T-cell (primary cell): ENCODE data around the gene CBX1. TPM values are rescaled to one million over a fixed set of nuclear protein-coding genes. Genes with fewer than 3 reads are reported as not detected.

Experiments used
- ATAC-seq, 4 experiments: fragments of 200-7000 bp in 3 of 4; fragments of 150-1000 bp in 1 of 4; cut with Tn5 transposase; replicated peaks in 1 of 4; 1 replicate in 3 of 4; 2 replicates in 1 of 4; pipeline ENCODE4 v1.10.0; 2021; ENCODE audit warnings: moderate library complexity in 3 of 4, mild to moderate bottlenecking in 2 of 4, moderate number of reproducible peaks in 1 of 4
- CTCF ChIA-PET, 2 donors: fragments of 300-600 bp; sonication (Branson Sonifier 250); formaldehyde crosslinking; loops; one replicate each; lab custom pipeline; 2022; ENCODE audit warnings: antibody characterized with exemption in 2 of 2; lab: Charles Lee
- POLR2A ChIA-PET, 2 donors: fragments of 300-600 bp; sonication (Branson Sonifier 250); formaldehyde crosslinking; loops; one replicate each; lab custom pipeline; 2022; ENCODE audit warnings: antibody characterized with exemption in 2 of 2; lab: Charles Lee
- DNase-seq, 35 experiments: peaks; one replicate each; pipeline versions ENCODE4 v3.0.0 to v3.0.0-alpha.2; 2013 to 2023
- H3K27ac ChIP-seq: one replicate; pipeline ENCODE4 v1.5.1; 2013; ENCODE audit warnings: low read length
- H3K27me3 ChIP-seq, 2 experiments: replicated peaks in 1 of 2; 1 replicate in 1 of 2; 2 replicates in 1 of 2; pipeline versions ENCODE4 v1.6.1 to v1.7.0; 2013; ENCODE audit warnings: low read length in 1 of 2, mixed read lengths in 1 of 2; ENCODE audit not compliant: control insufficient read depth in 2 of 2, insufficient read depth in 2 of 2; ENCODE audit errors: extremely low read depth in 1 of 2
- H3K36me3 ChIP-seq, 2 donors: 1 replicate in 1 of 2; 2 replicates in 1 of 2; pipeline versions ENCODE4 v1.6.1 to v1.7.0; 2013; ENCODE audit warnings: low read length in 1 of 2; ENCODE audit not compliant: control insufficient read depth in 2 of 2, insufficient read depth in 1 of 2; ENCODE audit errors: extremely low read depth in 1 of 2
- H3K4me1 ChIP-seq, 2 experiments: 1 replicate in 1 of 2; 2 replicates in 1 of 2; pipeline versions ENCODE4 v1.6.1 to v1.7.0; 2013; ENCODE audit warnings: low read length in 2 of 2, mixed read lengths in 1 of 2; ENCODE audit not compliant: insufficient read depth in 2 of 2, control insufficient read depth in 1 of 2; ENCODE audit errors: extremely low read depth in 1 of 2
- H3K4me3 ChIP-seq, 2 donors: 1 replicate in 1 of 2; 2 replicates in 1 of 2; pipeline versions ENCODE4 v1.5.1 to v1.7.0; 2013; ENCODE audit warnings: mild to moderate bottlenecking in 2 of 2, low read length in 1 of 2, moderate library complexity in 1 of 2; ENCODE audit not compliant: control insufficient read depth in 1 of 2; ENCODE audit errors: extremely low read depth in 1 of 2
- H3K9me3 ChIP-seq: 2 replicates; pipeline ENCODE4 v1.7.0; 2013
- H3K27ac Mint-ChIP-seq, 2 donors: one replicate each; pipeline ENCODE4 v1.8.0; 2020 to 2021; ENCODE audit warnings: mild to moderate bottlenecking in 2 of 2, mixed read lengths in 2 of 2
- H3K27me3 Mint-ChIP-seq, 2 donors: one replicate each; pipeline ENCODE4 v1.8.0; 2021 to 2022; ENCODE audit warnings: mixed read lengths in 2 of 2
- H3K36me3 Mint-ChIP-seq: one replicate; pipeline ENCODE4 v1.8.0; 2021; ENCODE audit warnings: mixed read lengths
- H3K4me1 Mint-ChIP-seq, 3 donors: one replicate each; pipeline ENCODE4 v1.8.0; 2020 to 2022; ENCODE audit warnings: mixed read lengths in 3 of 3, mild to moderate bottlenecking in 1 of 3
- H3K4me3 Mint-ChIP-seq, 3 donors: one replicate each; pipeline ENCODE4 v1.8.0; 2020 to 2022; ENCODE audit warnings: mild to moderate bottlenecking in 3 of 3, mixed read lengths in 3 of 3, moderate library complexity in 3 of 3
- H3K9me3 Mint-ChIP-seq, 3 donors: one replicate each; pipeline ENCODE4 v1.8.0; 2020 to 2022; ENCODE audit warnings: mixed read lengths in 3 of 3
- WGBS: methylation state at CpG from one replicate; pipeline ENCODE4 v1.1.5; 2013; ENCODE audit warnings: missing lambda C conversion rate; ENCODE audit not compliant: insufficient coverage; 5-methylcytosine and 5-hydroxymethylcytosine counted together
- total RNA-seq, 35 experiments: library from RNA in 6 of 35; stranded (reverse) in 6 of 35; fragments of 120-200 nt in 1 of 35; gene quantifications; one replicate each; pipeline versions ENCODE4 v1.2.1 to v1.2.4 and lab custom pipeline; 2013 to 2026

The CBX1 gene
- total RNA-seq, 5 donors from 2014 or later (not counting 1 experiment from before 2014, with no cell fraction given), result 19.6 to 32.4 (median 30.7) TPM

GRCh38 chr17:48025904-48026501 is 75.3 kb downstream of the CBX1 start:
- CTCF ChIA-PET, result interaction anchor here (0.5 to 2.6 kb wide), 24 partner anchors 10 to 763 kb away, joined by 3 to 37 read pairs (median 4); partner anchors contain the start of genes NFE2L1 (in 1 of the 2) and PNPO (in 1 of the 2)
- H3K27ac ChIP-seq, result no peak overlapping the region

GRCh38 chr17:48025040-48025903 is 76.0 kb downstream of the CBX1 start:
- ATAC-seq, result peak; percentile 90 to 95 (median 92)
- no peaks in the 10 kb centered on the region for H3K36me3 ChIP-seq
- DNase-seq, result peak; percentile 92 to 99 (median 97)
- Mint-ChIP-seq H3K36me3 (no peaks in the 10 kb centered on the region), H3K9me3 (no peaks in the 10 kb centered on the region), H3K27ac (peak overlapping the region; percentile 81 to 90), H3K27me3 (peaks cover 32 to 34% of the 10 kb centered on the region in 2 donors), H3K4me1 (peaks cover 28 to 35% (median 32%) of the 10 kb centered on the region in 3 donors), H3K4me3 (peak overlapping the region; percentile 79 to 90 (median 86))
- peaks cover 0 to 68% of the 10 kb centered on the region in 2 experiments for H3K27me3 ChIP-seq
- ChIA-PET POLR2A (no interaction called here), CTCF (interaction anchor here (0.6 to 2.6 kb wide), 20 partner anchors 11 to 764 kb away, joined by 3 to 37 read pairs (median 4); partner anchors contain the start of genes NFE2L1 (in 1 of the 2) and PNPO (in 1 of the 2))
- peak overlapping the region; percentile 49 to 84 for H3K4me3 ChIP-seq
- no peak overlapping the region for H3K27ac ChIP-seq
- WGBS, result 0% methylated on average over 41 of the region's 56 CpGs
- H3K9me3 ChIP-seq, result no peaks in the 10 kb centered on the region
- H3K4me1 ChIP-seq, result peaks cover 20 to 36% of the 10 kb centered on the region in 2 experiments

More at GRCh38 chr17:48025904-48026501, 75.3 kb downstream of the CBX1 start:
- Mint-ChIP-seq H3K27ac (no peak overlapping the region), H3K4me3 (peak overlapping the region; percentile 49 to 90 (median 79)), H3K36me3 (no peaks in the 10 kb centered on the region), H3K4me1 (peaks cover 28 to 35% (median 32%) of the 10 kb centered on the region in 3 donors), H3K9me3 (no peaks in the 10 kb centered on the region), H3K27me3 (peaks cover 37% of the 10 kb centered on the region in 2 donors)
- H3K36me3 ChIP-seq, result no peaks in the 10 kb centered on the region
- DNase-seq (no peak), ATAC-seq (no peak)
- POLR2A ChIA-PET, result no interaction called here
- peaks cover 20 to 36% of the 10 kb centered on the region in 2 experiments for H3K4me1 ChIP-seq
- peak overlapping the region in 1 of 2 donors; percentile 49 for H3K4me3 ChIP-seq
- no peaks in the 10 kb centered on the region for H3K9me3 ChIP-seq
- peaks cover 0 to 70% of the 10 kb centered on the region in 2 experiments for H3K27me3 ChIP-seq
- 43% methylated on average over 7 of the region's 8 CpGs for WGBS

GRCh38 chr17:48024149-48025039 is 76.9 kb downstream of the CBX1 start:
- Histone ChIP-seq H3K4me1 (peaks cover 20 to 36% of the 10 kb centered on the region in 2 experiments), H3K27ac (peak overlapping the region; percentile 8), H3K36me3 (no peaks in the 10 kb centered on the region), H3K9me3 (no peaks in the 10 kb centered on the region), H3K27me3 (peaks cover 0 to 70% of the 10 kb centered on the region in 2 experiments), H3K4me3 (peak overlapping the region; percentile 49 to 84)
- ChIA-PET CTCF (interaction anchor here (1.0 to 2.6 kb wide), 9 partner anchors 12 to 594 kb away, joined by 3 to 37 read pairs (median 4); partner anchors contain the start of gene NFE2L1 (in 1 of the 2)), POLR2A (interaction anchor here in 1 of 2 donors (0.7 kb wide), 1 partner anchor 11 kb away, joined by 5 read pairs; no protein-coding TSS in a partner anchor)
- ATAC-seq, result peak; percentile 5 to 18 (median 8)
- Mint-ChIP-seq H3K27ac (peak overlapping the region; percentile 81 to 90), H3K27me3 (peaks cover 32 to 38% of the 10 kb centered on the region in 2 donors), H3K4me3 (peak overlapping the region; percentile 79 to 90 (median 86)), H3K9me3 (no peaks in the 10 kb centered on the region), H3K36me3 (no peaks in the 10 kb centered on the region), H3K4me1 (peaks cover 28 to 35% (median 32%) of the 10 kb centered on the region in 3 donors)
- DNase-seq, result peak in 18 of 35 experiments; percentile 14 to 64 (median 30)
- WGBS, result under 1% methylated on average over 32 of the region's 54 CpGs

- H3K4me3 ChIP-seq, result peak overlapping the region; percentile 49 to 84
- 1% methylated on average over 45 of the region's 54 CpGs for WGBS
- CTCF ChIA-PET, result no interaction called here
Observed at GRCh38 chr17:48023400-48024148, 77.7 kb downstream of the CBX1 start.

GRCh38 chr17:48022901-48023300 is 78.4 kb downstream of the CBX1 start:
- CTCF ChIA-PET, result no interaction called here
- 60% methylated on average over 2 of the region's 6 CpGs for WGBS

More at GRCh38 chr17:48023400-48024148, 77.7 kb downstream of the CBX1 start:
- ATAC-seq (peak in 3 of 4 experiments; percentile 5 to 16 (median 9)), DNase-seq (peak in 22 of 35 experiments; percentile 11 to 55 (median 26))
- H3K9me3 Mint-ChIP-seq, result no peaks in the 10 kb centered on the region
- H3K27me3 Mint-ChIP-seq, result peaks cover 29 to 33% of the 10 kb centered on the region in 2 donors
- peak overlapping the region; percentile 58 to 90 (median 75) for H3K4me3 Mint-ChIP-seq
- H3K27ac Mint-ChIP-seq, result peak overlapping the region in 1 of 2 donors; percentile 69
- Histone ChIP-seq H3K9me3 (no peaks in the 10 kb centered on the region), H3K36me3 (no peaks in the 10 kb centered on the region), H3K27me3 (peaks cover 0 to 68% of the 10 kb centered on the region in 2 experiments), H3K27ac (no peak overlapping the region), H3K4me1 (peaks cover 20 to 36% of the 10 kb centered on the region in 2 experiments)
- H3K4me1 Mint-ChIP-seq, result peaks cover 28 to 35% (median 32%) of the 10 kb centered on the region in 3 donors
- H3K36me3 Mint-ChIP-seq, result no peaks in the 10 kb centered on the region
- POLR2A ChIA-PET, result interaction anchor here in 1 of 2 donors (0.7 kb wide), 1 partner anchor 10 kb away, joined by 5 read pairs; no protein-coding TSS in a partner anchor

More at GRCh38 chr17:48022901-48023300, 78.4 kb downstream of the CBX1 start:
- Mint-ChIP-seq H3K27ac (no peak overlapping the region), H3K4me1 (peaks cover 28 to 35% (median 32%) of the 10 kb centered on the region in 3 donors), H3K36me3 (no peaks in the 10 kb centered on the region), H3K4me3 (peak overlapping the region in 2 of 3 donors; percentile 31 to 90), H3K9me3 (no peaks in the 10 kb centered on the region), H3K27me3 (peaks cover 25 to 28% of the 10 kb centered on the region in 2 donors)
- Histone ChIP-seq H3K36me3 (no peaks in the 10 kb centered on the region), H3K9me3 (no peaks in the 10 kb centered on the region), H3K27ac (no peak overlapping the region), H3K4me1 (peaks cover 20 to 36% of the 10 kb centered on the region in 2 experiments), H3K4me3 (no peak overlapping the region), H3K27me3 (peaks cover 0 to 62% of the 10 kb centered on the region in 2 experiments)
- POLR2A ChIA-PET, result no interaction called here
- ATAC-seq (no peak), DNase-seq (no peak)
